Stimulated activated CD4-positive, alpha-beta T cell treated with anti-CD3 and anti-CD28 coated beads, Interleukin-12 subunit alpha, Interleukin-12 subunit beta, amount 100 ng/mL, for 24 hours (primary cell): ENCODE results near the gene BRI3BP.
"Not testable (repeated sequence)": the region's sequence is repeated elsewhere in the genome, so short reads cannot be mapped to it uniquely, and the experiment has no call there.

Experiments
- DNase-seq, 2 experiments: peaks; one replicate each; pipeline ENCODE4 v3.0.0-alpha.2; 2020; ENCODE audit warnings: low read depth in 2 of 2

BRI3BP gene

GRCh38 chr12:125065919-125066570 lies 72.6 kb downstream of the BRI3BP start:
- DNase-seq, result no peak

- DNase-seq, result no peak
Observed at GRCh38 chr12:125068391-125068790, 74.9 kb downstream of the BRI3BP start.

- DNase-seq, result no peak
Observed at GRCh38 chr12:125069616-125070015, 76.2 kb downstream of the BRI3BP start.

GRCh38 chr12:125070112-125070511 lies 76.7 kb downstream of the BRI3BP start:
- no peak for DNase-seq

GRCh38 chr12:125070661-125071390 lies 77.4 kb downstream of the BRI3BP start:
- DNase-seq, result no peak

GRCh38 chr12:125071456-125071855 lies 78.0 kb downstream of the BRI3BP start:
- no peak for DNase-seq

- no peak for DNase-seq
Observed at GRCh38 chr12:125072496-125072895, 79.1 kb downstream of the BRI3BP start.

GRCh38 chr12:125074294-125074693 lies 80.8 kb downstream of the BRI3BP start:
- not testable (repeated sequence) for DNase-seq

- no peak for DNase-seq
Observed at GRCh38 chr12:125076103-125076502, 82.7 kb downstream of the BRI3BP start.

GRCh38 chr12:125079084-125079483 lies 85.6 kb downstream of the BRI3BP start:
- DNase-seq, result no peak

GRCh38 chr12:125079648-125080645 lies 86.5 kb downstream of the BRI3BP start:
- no peak for DNase-seq
